OCI-LY7 (cell line): ENCODE results near the gene STAMBP. TPM values are rescaled to one million over a fixed set of nuclear protein-coding genes. Genes with fewer than 3 reads are reported as not detected.
A peak's percentile ranks its signal among the peaks of the same experiment; 100 is the strongest.

Experiments
- BruUV-seq: library from RNA; stranded (reverse); fragments of 400-500 nt; replicated peaks from 2 replicates; lab custom pipeline; 2021; lab: Mats Ljungman, UMichigan
- CTCF ChIA-PET: fragments of 300-600 bp; sonication (Branson Sonifier 250); formaldehyde crosslinking; loops from one replicate; lab custom pipeline; 2022; ENCODE audit warnings: antibody characterized with exemption; ENCODE audit not compliant: unreplicated experiment; lab: Charles Lee
- POLR2A ChIA-PET: fragments of 300-600 bp; sonication (Branson Sonifier 250); formaldehyde crosslinking; loops from one replicate; lab custom pipeline; 2022; ENCODE audit warnings: antibody characterized with exemption; lab: Charles Lee
- DNase-seq: peaks from one replicate; pipeline ENCODE4 v3.0.0-alpha.2; 2015; ENCODE audit warnings: low spot score
- H2AFZ ChIP-seq: fragments of 200-600 bp; sonication (generic), shearing (Covaris generic); 2 replicates; pipeline ENCODE4 v1.6.1; 2014; ENCODE audit warnings: mild to moderate bottlenecking, antibody characterized with exemption, low read length, moderate library complexity
- H3K27ac ChIP-seq: fragments of 200-600 bp; sonication (generic); 2 replicates; pipeline ENCODE4 v1.5.1; 2014; ENCODE audit warnings: mixed run types, low read depth, mild to moderate bottlenecking, moderate library complexity, low read length, inconsistent platforms; ENCODE audit not compliant: poor library complexity, severe bottlenecking
- H3K36me3 ChIP-seq: fragments of 200-600 bp; sonication (generic); 2 replicates; pipeline ENCODE4 v1.6.1; 2014; ENCODE audit warnings: mild to moderate bottlenecking, antibody characterized with exemption, low read length, moderate library complexity, mixed read lengths; ENCODE audit not compliant: insufficient read depth
- H3K4me1 ChIP-seq: fragments of 200-600 bp; sonication (generic); 2 replicates; pipeline ENCODE4 v1.5.1; 2014; ENCODE audit warnings: mild to moderate bottlenecking, low read length; ENCODE audit not compliant: insufficient read depth, poor library complexity, severe bottlenecking
- H3K4me2 ChIP-seq: fragments of 200-600 bp; sonication (generic); 2 replicates; pipeline ENCODE4 v1.6.1; 2014; ENCODE audit warnings: mild to moderate bottlenecking, low read length
- H3K4me3 ChIP-seq: fragments of 200-600 bp; sonication (generic); 2 replicates; pipeline ENCODE4 v1.5.1; 2014; ENCODE audit warnings: mild to moderate bottlenecking, low read depth, low read length; ENCODE audit not compliant: poor library complexity, severe bottlenecking
- H3K79me2 ChIP-seq: fragments of 200-600 bp; sonication (generic); 2 replicates; pipeline ENCODE4 v1.6.1; 2016; ENCODE audit warnings: low read depth, mild to moderate bottlenecking, low read length, moderate library complexity, mixed read lengths; ENCODE audit not compliant: insufficient read depth
- H3K9me2 ChIP-seq: fragments of 200-600 bp; sonication (generic); 2 replicates; pipeline ENCODE4 v1.6.1; 2016; ENCODE audit warnings: mild to moderate bottlenecking, low read length, mixed read lengths; ENCODE audit not compliant: insufficient read depth
- H3K9me3 ChIP-seq: fragments of 200-600 bp; sonication (generic); 2 replicates; pipeline ENCODE4 v1.6.1; 2014; ENCODE audit warnings: mild to moderate bottlenecking, mixed run types, low read length, mixed read lengths
- H4K20me1 ChIP-seq: fragments of 200-600 bp; sonication (generic); 2 replicates; pipeline ENCODE4 v1.6.1; 2014; ENCODE audit warnings: mild to moderate bottlenecking, antibody characterized with exemption, low read length, moderate library complexity, mixed read lengths; ENCODE audit not compliant: insufficient read depth
- EZH2phosphoT487 ChIP-seq: fragments of 200-600 bp; sonication (generic); IDR thresholded peaks from 2 replicates; pipeline ENCODE4 v1.6.1; 2018; ENCODE audit warnings: low read depth, borderline replicate concordance, mild to moderate bottlenecking, mixed run types, antibody characterized with exemption, low read length, moderate library complexity, mixed read lengths
- intact Hi-C: fragments of 100-400 bp; cut with micrococcal nuclease; formaldehyde crosslinking; loops from one replicate; pipeline ENCODE4 v1.10.0; 2022; ENCODE audit not compliant: unreplicated experiment
- total RNA-seq, 2 experiments: library from RNA; depleted of rRNA in 1 of 2; stranded (reverse); fragments of >200 nt in 1 of 2; shearing (Covaris generic) in 1 of 2; gene quantifications; 2 replicates each; pipeline ENCODE4 v1.2.3, GENCODE V29; 2014 to 2022
- TF ChIP-seq, protein P1 (sequence below): fragments of 200-600 bp; sonication (generic); conservative IDR thresholded peaks from 2 replicates; pipeline ENCODE4 v1.5.1; 2014; ENCODE audit warnings: mild to moderate bottlenecking, antibody characterized with exemption, low read length, moderate library complexity, mixed read lengths

The STAMBP gene
- total RNA-seq, 2 experiments from 2014 or later = 27.2 to 43.7 TPM

DNA sequence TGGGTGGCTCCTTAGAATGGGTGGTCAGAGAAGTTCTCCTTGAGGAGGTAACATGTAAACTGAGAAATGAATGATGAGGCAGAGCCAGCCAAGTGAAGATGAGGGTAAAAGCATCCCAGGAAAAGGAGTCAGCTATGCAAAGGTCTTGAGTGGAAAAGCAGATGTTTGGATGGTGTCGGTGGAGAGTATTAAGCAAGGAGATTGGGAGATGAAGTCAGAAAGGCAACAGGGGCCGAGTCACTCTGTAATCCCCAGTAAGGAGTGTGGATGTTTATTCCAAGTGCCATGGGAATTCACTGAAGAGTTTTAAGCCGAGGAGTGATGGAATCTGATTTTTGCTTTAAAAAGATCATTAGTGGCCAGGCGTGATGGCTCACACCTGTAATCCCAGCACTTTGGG, 3.4 kb upstream of the STAMBP start:
- Histone ChIP-seq H3K27ac (no peak overlapping the region), H3K4me2 (no peak overlapping the region), H3K36me3 (no peaks in the 10 kb centered on the region), H4K20me1 (peaks cover 9% of the 10 kb centered on the region; the same call in 1 of the 2 replicates), H3K4me1 (peaks cover 39% of the 10 kb centered on the region), H3K9me2 (no peaks in the 10 kb centered on the region), H3K4me3 (no peak overlapping the region), H2AFZ (no peak overlapping the region), H3K79me2 (peaks cover 12% of the 10 kb centered on the region; the same call in 1 of the 2 replicates), H3K9me3 (no peaks in the 10 kb centered on the region)
- intact Hi-C loops = no loop called here
- TF ChIP-seq EZH2phosphoT487 = no peak
- TF ChIP-seq, protein P1, sequence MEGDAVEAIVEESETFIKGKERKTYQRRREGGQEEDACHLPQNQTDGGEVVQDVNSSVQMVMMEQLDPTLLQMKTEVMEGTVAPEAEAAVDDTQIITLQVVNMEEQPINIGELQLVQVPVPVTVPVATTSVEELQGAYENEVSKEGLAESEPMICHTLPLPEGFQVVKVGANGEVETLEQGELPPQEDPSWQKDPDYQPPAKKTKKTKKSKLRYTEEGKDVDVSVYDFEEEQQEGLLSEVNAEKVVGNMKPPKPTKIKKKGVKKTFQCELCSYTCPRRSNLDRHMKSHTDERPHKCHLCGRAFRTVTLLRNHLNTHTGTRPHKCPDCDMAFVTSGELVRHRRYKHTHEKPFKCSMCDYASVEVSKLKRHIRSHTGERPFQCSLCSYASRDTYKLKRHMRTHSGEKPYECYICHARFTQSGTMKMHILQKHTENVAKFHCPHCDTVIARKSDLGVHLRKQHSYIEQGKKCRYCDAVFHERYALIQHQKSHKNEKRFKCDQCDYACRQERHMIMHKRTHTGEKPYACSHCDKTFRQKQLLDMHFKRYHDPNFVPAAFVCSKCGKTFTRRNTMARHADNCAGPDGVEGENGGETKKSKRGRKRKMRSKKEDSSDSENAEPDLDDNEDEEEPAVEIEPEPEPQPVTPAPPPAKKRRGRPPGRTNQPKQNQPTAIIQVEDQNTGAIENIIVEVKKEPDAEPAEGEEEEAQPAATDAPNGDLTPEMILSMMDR = no peak
- BruUV-seq = no TSS peak
- ChIA-PET POLR2A (interaction anchor here (1.0 kb wide), 1 partner anchor 322 kb away, joined by 3 read pairs; no protein-coding TSS in a partner anchor), CTCF (no interaction called here)
- DNase-seq = no peak

DNA sequence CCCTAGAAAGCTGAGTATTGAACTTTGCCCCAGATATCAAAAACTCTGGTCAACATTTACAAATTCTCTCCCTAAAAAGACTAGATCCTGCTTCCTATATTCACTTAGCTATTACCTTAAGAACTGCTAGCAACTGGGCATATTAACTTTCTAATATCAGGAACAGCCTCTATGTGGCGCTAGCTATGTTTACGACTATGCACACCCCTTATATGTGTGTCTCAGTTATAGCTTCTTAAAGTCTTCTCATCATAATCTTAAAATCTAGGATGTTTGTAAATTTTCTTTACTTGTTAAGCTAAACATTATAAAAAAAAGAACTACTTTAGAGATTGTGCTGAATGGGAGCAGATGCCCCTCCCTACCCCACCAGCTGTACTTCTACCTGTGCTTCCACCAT, 1.7 kb upstream of the STAMBP start:
- H3K9me2 ChIP-seq = no peaks in the 10 kb centered on the region
- no peak for TF ChIP-seq EZH2phosphoT487
- TF ChIP-seq, protein P1 = peak; percentile 84
- CTCF ChIA-PET = interaction anchor here (1.2 kb wide), 3 partner anchors 11 to 324 kb away, joined by 4 to 10 read pairs (median 8); partner anchors contain the start of gene BOLA3
- H4K20me1 ChIP-seq = peaks cover 9% of the 10 kb centered on the region; the same call in 1 of the 2 replicates
- no peak overlapping the region for H3K4me3 ChIP-seq
- H3K36me3 ChIP-seq = peaks cover 12% of the 10 kb centered on the region
- peak overlapping the region; percentile 93; the same call in 1 of the 2 replicates for H2AFZ ChIP-seq
- no peak overlapping the region for H3K27ac ChIP-seq
- intact Hi-C loops = no loop called here
- H3K79me2 ChIP-seq = peaks cover 12% of the 10 kb centered on the region; the same call in 1 of the 2 replicates
- POLR2A ChIA-PET = interaction anchor here (0.6 to 1.1 kb wide), 9 partner anchors 15 to 373 kb away, joined by 3 to 5 read pairs (median 3); partner anchors contain the start of genes BOLA3 and TPRKB
- H3K4me2 ChIP-seq = peak overlapping the region; percentile 89
- DNase-seq = peak; percentile 60
- H3K9me3 ChIP-seq = no peaks in the 10 kb centered on the region
- BruUV-seq = no TSS peak
- peaks cover 35% of the 10 kb centered on the region for H3K4me1 ChIP-seq
